ENCODE results near the gene GATA6. TPM values are rescaled to one million over a fixed set of nuclear protein-coding genes. Genes with fewer than 3 reads are reported as not detected.

Gene GATA6
- total RNA-seq, 1 donor from 2014 or later: 60.9 TPM

- no peaks in the 10 kb centered on the region for H3K9me3 ChIP-seq (replicated peaks)
- DNase-seq: no peak
- no peaks in the 10 kb centered on the region for H3K36me3 ChIP-seq
- no peak overlapping the region for H3K4me3 ChIP-seq
- H3K27me3 ChIP-seq (ENCODE audit: low read depth): no peaks in the 10 kb centered on the region
- intact Hi-C loops (cut with micrococcal nuclease): no loop called here
- H3K27ac ChIP-seq (replicated peaks): no peak overlapping the region
- no peaks in the 10 kb centered on the region for H3K4me1 ChIP-seq
- no peak for TF ChIP-seq CTCF (IDR thresholded peaks at IDR 0.05; ENCODE audit: borderline replicate concordance)
Measured at GRCh38 chr18:22132763-22133162, 36.6 kb upstream of the GATA6 start.

- no peak overlapping the region for H3K27ac ChIP-seq (replicated peaks)
- DNase-seq: no peak
- H3K27me3 ChIP-seq (ENCODE audit: low read depth): no peaks in the 10 kb centered on the region
- intact Hi-C loops (cut with micrococcal nuclease): no loop called here
- H3K36me3 ChIP-seq: no peaks in the 10 kb centered on the region
- H3K9me3 ChIP-seq (replicated peaks): no peaks in the 10 kb centered on the region
- TF ChIP-seq CTCF (IDR thresholded peaks at IDR 0.05; ENCODE audit: borderline replicate concordance): no peak
- no peak overlapping the region for H3K4me3 ChIP-seq
- no peaks in the 10 kb centered on the region for H3K4me1 ChIP-seq
Measured at GRCh38 chr18:22136395-22136794, 33.0 kb upstream of the GATA6 start.

GRCh38 chr18:22141211-22141610 lies 28.2 kb upstream of the GATA6 start:
- intact Hi-C loops (cut with micrococcal nuclease): no loop called here
- H3K9me3 ChIP-seq (replicated peaks): no peaks in the 10 kb centered on the region
- H3K27ac ChIP-seq (replicated peaks): no peak overlapping the region
- no peaks in the 10 kb centered on the region for H3K36me3 ChIP-seq
- no peak for TF ChIP-seq CTCF (IDR thresholded peaks at IDR 0.05; ENCODE audit: borderline replicate concordance)
- no peak for DNase-seq
- H3K4me3 ChIP-seq: no peak overlapping the region
- H3K27me3 ChIP-seq (ENCODE audit: low read depth): no peaks in the 10 kb centered on the region
- no peaks in the 10 kb centered on the region for H3K4me1 ChIP-seq

GRCh38 chr18:22143347-22144340 lies 25.7 kb upstream of the GATA6 start:
- TF ChIP-seq CTCF (IDR thresholded peaks at IDR 0.05; ENCODE audit: borderline replicate concordance): no peak
- H3K4me1 ChIP-seq: no peaks in the 10 kb centered on the region
- intact Hi-C loops (cut with micrococcal nuclease): no loop called here
- no peak overlapping the region for H3K27ac ChIP-seq (replicated peaks)
- no peaks in the 10 kb centered on the region for H3K36me3 ChIP-seq
- no peak for DNase-seq
- no peak overlapping the region for H3K4me3 ChIP-seq
- H3K9me3 ChIP-seq (replicated peaks): no peaks in the 10 kb centered on the region
- H3K27me3 ChIP-seq (ENCODE audit: low read depth): no peaks in the 10 kb centered on the region

GRCh38 chr18:22145160-22145559 lies 24.2 kb upstream of the GATA6 start:
- H3K27ac ChIP-seq (replicated peaks): no peak overlapping the region

More at GRCh38 chr18:22145160-22145559, 24.2 kb upstream of the GATA6 start:
- no peaks in the 10 kb centered on the region for H3K4me1 ChIP-seq
- no peak overlapping the region for H3K4me3 ChIP-seq
- no peaks in the 10 kb centered on the region for H3K9me3 ChIP-seq (replicated peaks)
- intact Hi-C loops (cut with micrococcal nuclease): no loop called here
- no peaks in the 10 kb centered on the region for H3K36me3 ChIP-seq
- no peak for DNase-seq
- no peak for TF ChIP-seq CTCF (IDR thresholded peaks at IDR 0.05; ENCODE audit: borderline replicate concordance)
- H3K27me3 ChIP-seq (ENCODE audit: low read depth): no peaks in the 10 kb centered on the region
